ENCODE results near the gene DDN.
A peak's percentile ranks its signal among the peaks of the same experiment; 100 is the strongest.

The DDN gene

GRCh38 chr12:48977290-48978281, 21.6 kb downstream of the DDN start:
- no peaks in the 10 kb centered on the region for H3K36me3 ChIP-seq (ENCODE audit: control insufficient read depth, insufficient read depth, low read length)
- peaks cover 22% of the 10 kb centered on the region for H3K27me3 ChIP-seq (replicated peaks; ENCODE audit: control insufficient read depth, insufficient read depth, low read length)
- TF ChIP-seq CTCF (IDR thresholded peaks at IDR 0.05; ENCODE audit: insufficient read depth, low read length, poor library complexity, severe bottlenecking) = peak; percentile 59
- H3K4me3 ChIP-seq (replicated peaks; ENCODE audit: low read depth, low read length) = no peak overlapping the region; the same call in 1 of the 2 replicates
- peak; percentile 79 for DNase-seq (ENCODE audit: extremely low read depth, insufficient read length)

- peaks cover 16% of the 10 kb centered on the region for H3K27me3 ChIP-seq (replicated peaks; ENCODE audit: control insufficient read depth, insufficient read depth, low read length)
These were observed 25.1 kb downstream of the DDN start for GRCh38 chr12:48973941-48974673.

GRCh38 chr12:48973531-48973930, 25.6 kb downstream of the DDN start:
- no peak for DNase-seq (ENCODE audit: extremely low read depth, insufficient read length)
- H3K36me3 ChIP-seq (ENCODE audit: control insufficient read depth, insufficient read depth, low read length) = no peaks in the 10 kb centered on the region
- no peak overlapping the region for H3K4me3 ChIP-seq (replicated peaks; ENCODE audit: low read depth, low read length)
- peaks cover 11% of the 10 kb centered on the region for H3K27me3 ChIP-seq (replicated peaks; ENCODE audit: control insufficient read depth, insufficient read depth, low read length)
- TF ChIP-seq CTCF (IDR thresholded peaks at IDR 0.05; ENCODE audit: insufficient read depth, low read length, poor library complexity, severe bottlenecking) = no peak

More at GRCh38 chr12:48973941-48974673, 25.1 kb downstream of the DDN start:
- Histone ChIP-seq H3K36me3 (ENCODE audit: control insufficient read depth, insufficient read depth, low read length) (no peaks in the 10 kb centered on the region), H3K4me3 (replicated peaks; ENCODE audit: low read depth, low read length) (no peak overlapping the region)
- TF ChIP-seq CTCF (IDR thresholded peaks at IDR 0.05; ENCODE audit: insufficient read depth, low read length, poor library complexity, severe bottlenecking) = peak; percentile 55
- DNase-seq (ENCODE audit: extremely low read depth, insufficient read length) = no peak

GRCh38 chr12:48972952-48973483, 26.2 kb downstream of the DDN start:
- H3K4me3 ChIP-seq (replicated peaks; ENCODE audit: low read depth, low read length) = no peak overlapping the region
- peaks cover 9% of the 10 kb centered on the region for H3K27me3 ChIP-seq (replicated peaks; ENCODE audit: control insufficient read depth, insufficient read depth, low read length)
- DNase-seq (ENCODE audit: extremely low read depth, insufficient read length) = no peak
- H3K36me3 ChIP-seq (ENCODE audit: control insufficient read depth, insufficient read depth, low read length) = no peaks in the 10 kb centered on the region
- no peak for TF ChIP-seq CTCF (IDR thresholded peaks at IDR 0.05; ENCODE audit: insufficient read depth, low read length, poor library complexity, severe bottlenecking)

GRCh38 chr12:48972213-48972951, 26.8 kb downstream of the DDN start:
- Histone ChIP-seq H3K36me3 (ENCODE audit: control insufficient read depth, insufficient read depth, low read length) (no peaks in the 10 kb centered on the region), H3K27me3 (replicated peaks; ENCODE audit: control insufficient read depth, insufficient read depth, low read length) (peaks cover 9% of the 10 kb centered on the region), H3K4me3 (replicated peaks; ENCODE audit: low read depth, low read length) (no peak overlapping the region)
- peak; percentile 18 for TF ChIP-seq CTCF (IDR thresholded peaks at IDR 0.05; ENCODE audit: insufficient read depth, low read length, poor library complexity, severe bottlenecking)
- no peak for DNase-seq (ENCODE audit: extremely low read depth, insufficient read length)

All from GM06990 (cell line).